WTC11 (cell line): ENCODE results near the gene CAPN2.

Experiments used
- CREB1 ChIP-seq: sonication (generic); formaldehyde crosslinking; IDR thresholded peaks from 2 replicates; pipeline ENCODE4 v1.8.0; 2023; ENCODE audit warnings: mild to moderate bottlenecking, missing genetic modification reagents
- ESRRA ChIP-seq: sonication (generic); formaldehyde crosslinking; IDR thresholded peaks from 2 replicates; pipeline ENCODE4 v1.8.1; 2022; ENCODE audit warnings: mild to moderate bottlenecking, missing genetic modification reagents, borderline replicate concordance
- IRF1 ChIP-seq: sonication (generic); formaldehyde crosslinking; IDR thresholded peaks from 2 replicates; pipeline ENCODE4 v1.8.0; 2023; ENCODE audit warnings: missing genetic modification reagents
- NR3C1 ChIP-seq: sonication (generic); formaldehyde crosslinking; conservative IDR thresholded peaks from 2 replicates; pipeline ENCODE4 v1.8.1; 2023; ENCODE audit warnings: low read depth, mild to moderate bottlenecking, missing genetic modification reagents
- TCF7 ChIP-seq: sonication (generic); formaldehyde crosslinking; IDR thresholded peaks from 2 replicates; pipeline ENCODE4 v1.8.0; 2022; ENCODE audit warnings: mild to moderate bottlenecking, low read depth, missing genetic modification reagents, moderate library complexity
- TP53 ChIP-seq: sonication (generic); formaldehyde crosslinking; IDR thresholded peaks from 2 replicates; pipeline ENCODE4 v1.8.1; 2023; ENCODE audit warnings: mild to moderate bottlenecking, missing genetic modification reagents
- ZNF121 ChIP-seq: sonication (generic); formaldehyde crosslinking; IDR thresholded peaks from 2 replicates; pipeline ENCODE4 v1.8.0; 2023; ENCODE audit warnings: missing genetic modification reagents
- ZNF138 ChIP-seq: sonication (generic); formaldehyde crosslinking; conservative IDR thresholded peaks from 2 replicates; pipeline ENCODE4 v1.8.1; 2022; ENCODE audit warnings: mild to moderate bottlenecking, moderate library complexity, missing genetic modification reagents
- ZNF263 ChIP-seq: sonication (generic); formaldehyde crosslinking; IDR thresholded peaks from 2 replicates; pipeline ENCODE4 v1.8.1; 2022; ENCODE audit warnings: low read depth, mild to moderate bottlenecking, moderate library complexity, missing genetic modification reagents
- ZNF416 ChIP-seq: fragments of 250-450 bp; sonication (Bioruptor Pico); IDR thresholded peaks from 2 replicates; pipeline ENCODE4 v1.9.0; 2021; ENCODE audit warnings: mild to moderate bottlenecking, inconsistent platforms
- TF ChIP-seq, protein P1 (sequence below): fragments of 200-600 bp; IDR thresholded peaks from 2 replicates; pipeline ENCODE4 v1.8.0; 2022; ENCODE audit warnings: antibody characterized with exemption
- TF ChIP-seq, protein P2 (sequence below): sonication (generic); formaldehyde crosslinking; conservative IDR thresholded peaks from 2 replicates; pipeline ENCODE4 v1.8.1; 2022; ENCODE audit warnings: mild to moderate bottlenecking, missing genetic modification reagents

- TF ChIP-seq, protein P1, sequence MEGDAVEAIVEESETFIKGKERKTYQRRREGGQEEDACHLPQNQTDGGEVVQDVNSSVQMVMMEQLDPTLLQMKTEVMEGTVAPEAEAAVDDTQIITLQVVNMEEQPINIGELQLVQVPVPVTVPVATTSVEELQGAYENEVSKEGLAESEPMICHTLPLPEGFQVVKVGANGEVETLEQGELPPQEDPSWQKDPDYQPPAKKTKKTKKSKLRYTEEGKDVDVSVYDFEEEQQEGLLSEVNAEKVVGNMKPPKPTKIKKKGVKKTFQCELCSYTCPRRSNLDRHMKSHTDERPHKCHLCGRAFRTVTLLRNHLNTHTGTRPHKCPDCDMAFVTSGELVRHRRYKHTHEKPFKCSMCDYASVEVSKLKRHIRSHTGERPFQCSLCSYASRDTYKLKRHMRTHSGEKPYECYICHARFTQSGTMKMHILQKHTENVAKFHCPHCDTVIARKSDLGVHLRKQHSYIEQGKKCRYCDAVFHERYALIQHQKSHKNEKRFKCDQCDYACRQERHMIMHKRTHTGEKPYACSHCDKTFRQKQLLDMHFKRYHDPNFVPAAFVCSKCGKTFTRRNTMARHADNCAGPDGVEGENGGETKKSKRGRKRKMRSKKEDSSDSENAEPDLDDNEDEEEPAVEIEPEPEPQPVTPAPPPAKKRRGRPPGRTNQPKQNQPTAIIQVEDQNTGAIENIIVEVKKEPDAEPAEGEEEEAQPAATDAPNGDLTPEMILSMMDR, result no peak
- TF ChIP-seq ZNF138 (CRISPR knock-in tag), result no peak
- TF ChIP-seq ZNF416 (CRISPR knock-in tag), result no peak
- no peak for TF ChIP-seq TCF7
- no peak for TF ChIP-seq NR3C1
- TF ChIP-seq ZNF121 (CRISPR knock-in tag), result no peak
- no peak for TF ChIP-seq ESRRA (CRISPR knock-in tag)
- TF ChIP-seq, protein P2, sequence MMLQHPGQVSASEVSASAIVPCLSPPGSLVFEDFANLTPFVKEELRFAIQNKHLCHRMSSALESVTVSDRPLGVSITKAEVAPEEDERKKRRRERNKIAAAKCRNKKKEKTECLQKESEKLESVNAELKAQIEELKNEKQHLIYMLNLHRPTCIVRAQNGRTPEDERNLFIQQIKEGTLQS, result no peak
- no peak for TF ChIP-seq TP53 (CRISPR knock-in tag)
- no peak for TF ChIP-seq IRF1 (CRISPR knock-in tag)
- no peak for TF ChIP-seq ZNF263 (CRISPR knock-in tag)
- TF ChIP-seq CREB1 (CRISPR knock-in tag), result no peak
Observed at GRCh38 chr1:223726380-223727001, 14.2 kb downstream of the CAPN2 start.
